WI38 (cell line): Measurements from ENCODE around the gene NCAPD3.

Source experiments
- H3K4me3 ChIP-seq: 2 replicates; pipeline ENCODE4 v1.5.1; 2011; ENCODE audit warnings: low read depth, mild to moderate bottlenecking, control low read depth, low read length
- TF ChIP-seq, protein P1 (sequence below): IDR thresholded peaks from 2 replicates; pipeline ENCODE4 v1.5.1; 2012; ENCODE audit warnings: low read depth, mild to moderate bottlenecking, control low read depth, low read length

The NCAPD3 gene

GRCh38 chr11:134224710-134225664 is 1.2 kb upstream of the NCAPD3 start:
- H3K4me3 ChIP-seq: peak overlapping the region; percentile 89
- TF ChIP-seq, protein P1, sequence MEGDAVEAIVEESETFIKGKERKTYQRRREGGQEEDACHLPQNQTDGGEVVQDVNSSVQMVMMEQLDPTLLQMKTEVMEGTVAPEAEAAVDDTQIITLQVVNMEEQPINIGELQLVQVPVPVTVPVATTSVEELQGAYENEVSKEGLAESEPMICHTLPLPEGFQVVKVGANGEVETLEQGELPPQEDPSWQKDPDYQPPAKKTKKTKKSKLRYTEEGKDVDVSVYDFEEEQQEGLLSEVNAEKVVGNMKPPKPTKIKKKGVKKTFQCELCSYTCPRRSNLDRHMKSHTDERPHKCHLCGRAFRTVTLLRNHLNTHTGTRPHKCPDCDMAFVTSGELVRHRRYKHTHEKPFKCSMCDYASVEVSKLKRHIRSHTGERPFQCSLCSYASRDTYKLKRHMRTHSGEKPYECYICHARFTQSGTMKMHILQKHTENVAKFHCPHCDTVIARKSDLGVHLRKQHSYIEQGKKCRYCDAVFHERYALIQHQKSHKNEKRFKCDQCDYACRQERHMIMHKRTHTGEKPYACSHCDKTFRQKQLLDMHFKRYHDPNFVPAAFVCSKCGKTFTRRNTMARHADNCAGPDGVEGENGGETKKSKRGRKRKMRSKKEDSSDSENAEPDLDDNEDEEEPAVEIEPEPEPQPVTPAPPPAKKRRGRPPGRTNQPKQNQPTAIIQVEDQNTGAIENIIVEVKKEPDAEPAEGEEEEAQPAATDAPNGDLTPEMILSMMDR: no peak

DNA sequence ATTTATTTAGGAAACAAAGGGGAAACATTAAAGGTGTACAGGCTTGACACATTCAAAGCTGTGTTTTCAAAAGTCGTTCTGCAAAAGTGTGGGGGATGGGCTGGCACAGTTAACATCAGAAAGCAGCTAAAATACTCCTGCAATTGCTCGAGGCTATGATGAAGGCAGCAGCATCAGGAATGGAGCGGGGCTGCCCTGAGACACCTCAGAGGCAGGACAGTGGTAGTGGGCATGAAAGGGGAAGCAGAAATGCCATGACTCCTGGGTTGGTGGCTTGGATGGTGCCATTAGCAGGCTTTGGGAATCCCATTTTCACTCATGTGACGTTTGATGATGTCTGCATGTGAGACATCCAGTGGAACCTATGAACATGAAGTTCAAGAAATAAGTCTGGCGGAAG is 646 bp downstream of the NCAPD3 start:
- H3K4me3 ChIP-seq: peak overlapping the region; percentile 89
- TF ChIP-seq, protein P1: no peak

GRCh38 chr11:134216816-134217215 is 7.0 kb downstream of the NCAPD3 start:
- TF ChIP-seq, protein P1: no peak
- H3K4me3 ChIP-seq: no peak overlapping the region

- H3K4me3 ChIP-seq: no peak overlapping the region
- TF ChIP-seq, protein P1: no peak
Observed at GRCh38 chr11:134215836-134216235, 7.9 kb downstream of the NCAPD3 start.

DNA sequence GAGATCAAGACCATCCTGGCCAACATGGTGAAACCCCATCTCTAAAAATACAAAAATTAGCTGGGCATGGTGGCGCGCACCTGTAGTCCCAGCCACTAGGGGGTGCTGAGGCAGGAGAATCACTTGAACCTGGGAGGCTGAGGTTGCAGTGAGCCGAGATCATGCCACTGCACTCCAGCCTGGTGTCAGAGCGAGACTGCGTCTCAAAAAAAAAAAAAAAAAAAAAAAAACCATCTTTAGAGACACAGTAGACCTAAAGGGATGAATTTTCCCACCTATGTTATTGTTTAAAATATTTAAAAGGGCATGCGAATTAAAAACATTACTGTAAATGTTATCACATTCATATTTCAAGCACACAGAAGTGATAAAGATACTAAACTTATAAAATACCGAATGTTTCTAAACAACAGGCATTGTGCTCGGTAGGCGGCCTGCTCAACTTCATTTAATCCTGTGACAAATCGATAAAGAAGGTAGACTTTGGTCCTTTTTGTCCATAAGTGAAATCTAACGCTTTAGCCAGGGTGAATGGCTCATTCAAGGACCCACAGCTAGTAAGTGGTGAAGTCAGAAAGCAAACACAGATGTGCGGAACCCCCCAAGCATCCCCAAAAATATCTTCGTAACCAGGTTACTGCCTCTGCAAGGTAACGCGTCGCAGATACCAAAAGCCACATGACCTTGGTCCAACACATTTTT is 16.1 kb downstream of the NCAPD3 start:
- no peak overlapping the region for H3K4me3 ChIP-seq
- TF ChIP-seq, protein P1: peak; percentile 59

DNA sequence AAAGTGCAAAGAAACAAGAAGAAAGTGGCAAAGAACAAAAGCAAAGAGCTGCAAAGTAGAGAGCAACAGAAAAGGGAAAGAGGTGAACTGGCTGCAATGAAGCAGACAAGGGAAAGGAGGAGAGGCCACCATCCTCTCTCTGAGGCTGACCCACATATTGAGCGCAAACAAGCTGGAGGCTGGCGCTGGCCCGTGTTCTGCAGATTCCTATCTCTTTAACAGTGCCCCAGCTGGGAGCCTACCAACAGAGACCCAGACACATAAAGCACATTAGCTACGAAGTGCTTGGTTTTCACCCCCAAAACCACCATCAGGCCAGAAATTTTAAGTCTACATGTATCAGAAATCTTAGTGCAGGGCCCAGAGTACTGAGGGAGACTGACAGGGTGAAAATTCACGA is 17.6 kb downstream of the NCAPD3 start:
- H3K4me3 ChIP-seq: no peak overlapping the region
- TF ChIP-seq, protein P1: no peak

- H3K4me3 ChIP-seq: no peak overlapping the region
- TF ChIP-seq, protein P1: no peak
Observed at GRCh38 chr11:134205729-134206128, 18.0 kb downstream of the NCAPD3 start.
